ENCODE results near the gene RSRC2.
"Not testable (repeated sequence)": the region's sequence is repeated elsewhere in the genome, so short reads cannot be mapped to it uniquely, and the experiment has no call there.

Gene RSRC2

DNA sequence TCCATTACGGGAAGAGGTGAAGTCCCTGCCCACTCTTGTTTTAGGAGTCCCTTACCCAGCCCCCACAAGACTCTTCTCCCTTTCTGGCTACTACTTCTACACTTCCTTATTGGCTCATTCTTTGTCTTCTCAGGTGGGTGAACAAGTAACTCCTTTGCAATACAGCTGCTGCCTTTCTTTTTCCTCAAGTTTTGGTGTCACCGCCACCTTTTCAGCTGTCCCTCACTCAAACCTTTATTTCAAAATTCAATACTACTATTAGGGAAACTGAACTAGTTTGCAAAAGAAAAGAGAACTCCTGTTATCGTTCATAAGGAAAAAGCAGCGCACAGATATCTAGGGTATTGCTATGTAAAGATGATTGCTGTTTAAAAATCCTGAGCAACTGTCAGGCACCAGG, 6.1 kb downstream of the RSRC2 start:
- in situ Hi-C loops (cut with MboI; ENCODE audit: low pct_unique_long_range_greater_than_20kb, low sequenced_read_pairs): loop anchor here (25.0 kb wide), 1 partner anchor 242 kb away; the partner anchor contains the start of genes CCDC62 and DENR
- DNase-seq: no peak

DNA sequence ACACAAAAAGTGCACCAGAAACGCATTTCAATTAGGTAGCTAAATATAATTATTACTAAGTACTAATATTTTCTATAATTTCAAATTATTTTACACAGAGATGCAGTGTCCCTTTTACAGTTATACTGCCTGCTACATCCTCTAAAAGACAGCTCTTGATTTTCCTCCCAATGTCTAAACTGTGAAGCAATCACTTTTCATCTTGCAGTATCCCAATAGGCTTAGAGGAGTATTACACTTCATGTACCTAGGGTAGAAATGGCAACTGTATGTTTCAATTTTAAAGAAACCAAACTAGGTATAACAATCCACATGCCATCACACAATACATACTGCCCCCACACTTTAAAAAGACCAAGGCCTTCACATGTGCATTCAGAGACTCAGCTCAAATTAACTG, 7.3 kb downstream of the RSRC2 start:
- DNase-seq: no peak
- in situ Hi-C loops (cut with MboI; ENCODE audit: low pct_unique_long_range_greater_than_20kb, low sequenced_read_pairs): loop anchor here (25.0 kb wide), 1 partner anchor 243 kb away; the partner anchor contains the start of genes CCDC62 and DENR

DNA sequence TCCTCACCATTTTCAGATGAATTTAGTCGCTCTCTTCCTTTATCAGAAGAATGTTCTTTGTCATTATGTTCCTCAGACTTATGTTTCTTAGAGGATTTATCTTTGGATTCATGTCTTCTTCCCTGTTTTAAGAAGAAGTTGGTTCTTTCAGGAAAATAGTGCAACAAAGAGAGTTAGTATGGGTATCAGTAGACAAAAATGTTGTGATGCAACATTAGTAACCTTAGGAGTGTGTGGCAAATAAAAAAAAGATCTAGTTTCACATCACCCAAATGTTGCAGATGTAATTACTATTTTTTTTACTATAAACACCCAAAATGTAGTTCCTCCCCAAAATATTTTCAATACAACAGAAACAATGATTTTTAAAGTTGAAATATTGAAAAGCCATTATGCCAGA, 7.8 kb downstream of the RSRC2 start:
- DNase-seq: no peak
- in situ Hi-C loops (cut with MboI; ENCODE audit: low pct_unique_long_range_greater_than_20kb, low sequenced_read_pairs): loop anchor here (25.0 kb wide), 1 partner anchor 243 kb away; the partner anchor contains the start of genes CCDC62 and DENR

DNA sequence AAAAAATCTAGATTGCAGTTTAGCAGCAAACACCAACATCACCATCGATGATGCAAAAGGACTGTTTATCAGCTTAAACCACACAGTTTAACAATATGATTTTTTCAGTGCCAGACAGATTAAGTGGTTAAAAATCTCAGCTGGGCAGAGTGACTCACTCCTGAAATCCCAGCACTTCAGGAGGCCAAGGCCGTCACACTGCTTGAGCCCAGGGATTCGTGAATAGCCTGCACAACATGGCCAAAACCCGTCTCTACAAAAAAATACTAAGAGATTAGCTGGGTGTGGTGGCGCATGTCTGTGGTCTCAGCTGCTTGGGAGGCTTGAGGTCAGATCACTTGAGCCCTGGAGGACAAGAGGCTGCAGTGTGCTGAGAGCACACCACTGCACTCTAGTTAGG, 8.9 kb downstream of the RSRC2 start:
- no peak for DNase-seq
- in situ Hi-C loops (cut with MboI; ENCODE audit: low pct_unique_long_range_greater_than_20kb, low sequenced_read_pairs): loop anchor here (25.0 kb wide), 1 partner anchor 244 kb away; the partner anchor contains the start of genes CCDC62 and DENR

DNA sequence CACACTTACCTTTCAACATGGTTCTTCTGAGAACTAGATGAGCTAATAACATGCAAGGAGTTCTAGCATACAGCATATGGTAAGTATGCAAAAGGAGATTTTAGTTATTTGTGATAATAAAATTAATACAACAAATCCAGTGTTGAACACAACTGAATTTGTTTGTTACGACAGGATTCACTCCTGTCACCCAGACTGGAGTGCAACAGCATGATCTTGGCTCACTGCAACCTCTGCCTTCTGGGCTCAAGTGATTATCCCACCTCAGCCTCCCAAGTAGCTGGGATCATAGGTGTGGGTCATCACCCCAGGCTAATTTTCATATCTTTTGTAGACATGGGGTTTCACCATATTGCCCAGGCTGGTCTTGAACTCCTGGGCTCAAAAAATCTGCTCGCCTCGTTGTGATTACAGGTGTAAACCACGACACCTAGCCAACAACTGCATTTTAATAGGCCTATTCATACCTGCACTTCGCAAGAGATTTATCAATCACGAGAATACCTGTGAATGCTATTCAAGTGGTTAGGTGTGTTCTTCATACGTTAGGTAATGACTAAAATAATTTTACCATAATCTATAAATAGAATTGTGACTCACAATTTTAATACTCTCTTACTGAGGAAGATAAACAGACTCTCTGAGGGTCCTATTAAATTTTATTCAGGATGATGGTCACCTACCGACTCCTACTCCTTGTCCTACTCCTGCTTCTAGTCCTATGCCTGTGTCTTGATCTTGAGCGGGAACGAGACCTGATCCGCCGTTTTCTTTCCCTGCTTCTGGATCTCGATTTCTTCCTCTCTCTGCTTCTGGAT, 10.0 kb downstream of the RSRC2 start:
- in situ Hi-C loops (cut with MboI; ENCODE audit: low pct_unique_long_range_greater_than_20kb, low sequenced_read_pairs): loop anchor here (25.0 kb wide), 1 partner anchor 246 kb away; the partner anchor contains the start of genes CCDC62 and DENR
- DNase-seq: no peak

DNA sequence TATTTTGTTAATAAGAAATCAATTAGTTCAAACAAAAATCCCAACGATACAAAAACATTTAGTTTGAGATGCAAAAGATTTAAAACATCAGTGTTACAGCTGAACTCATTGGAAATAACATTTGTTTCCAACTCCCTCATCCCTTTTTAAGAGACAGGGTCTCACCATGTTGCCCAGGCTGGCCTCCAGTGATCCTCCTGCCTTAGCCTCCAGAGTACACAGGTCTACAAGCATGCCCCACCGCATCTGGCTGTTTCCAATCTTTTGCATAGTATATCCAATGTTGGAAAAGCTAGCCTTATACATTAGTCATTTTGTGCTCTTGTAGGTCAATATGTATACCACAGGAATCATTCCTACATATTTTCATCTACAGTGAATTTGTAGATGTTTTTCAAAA, 11.5 kb downstream of the RSRC2 start:
- no peak for DNase-seq
- in situ Hi-C loops (cut with MboI; ENCODE audit: low pct_unique_long_range_greater_than_20kb, low sequenced_read_pairs): loop anchor here (25.0 kb wide), 1 partner anchor 247 kb away; the partner anchor contains the start of genes CCDC62 and DENR

DNA sequence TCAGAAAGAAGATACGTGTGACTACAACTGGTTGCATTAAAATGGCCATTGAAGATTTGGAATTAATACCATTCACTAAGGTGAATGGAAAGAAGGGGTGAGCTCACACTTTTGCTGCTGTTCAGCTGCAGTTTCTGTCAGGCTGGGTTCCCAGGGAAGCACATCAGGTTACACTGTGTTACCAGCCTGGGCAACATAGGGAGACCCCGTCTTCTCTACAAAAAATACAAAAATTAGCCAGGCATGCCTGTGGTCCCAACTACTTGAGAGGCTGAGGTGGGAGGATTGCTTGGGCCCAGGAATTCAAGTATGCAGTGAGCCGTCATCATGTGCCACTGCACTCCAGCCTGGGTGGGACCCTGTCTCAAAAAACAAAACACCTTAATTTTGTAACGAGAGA, 13.1 kb downstream of the RSRC2 start:
- no peak for DNase-seq
- in situ Hi-C loops (cut with MboI; ENCODE audit: low pct_unique_long_range_greater_than_20kb, low sequenced_read_pairs): loop anchor here (25.0 kb wide), 1 partner anchor 249 kb away; the partner anchor contains the start of genes CCDC62 and DENR

DNA sequence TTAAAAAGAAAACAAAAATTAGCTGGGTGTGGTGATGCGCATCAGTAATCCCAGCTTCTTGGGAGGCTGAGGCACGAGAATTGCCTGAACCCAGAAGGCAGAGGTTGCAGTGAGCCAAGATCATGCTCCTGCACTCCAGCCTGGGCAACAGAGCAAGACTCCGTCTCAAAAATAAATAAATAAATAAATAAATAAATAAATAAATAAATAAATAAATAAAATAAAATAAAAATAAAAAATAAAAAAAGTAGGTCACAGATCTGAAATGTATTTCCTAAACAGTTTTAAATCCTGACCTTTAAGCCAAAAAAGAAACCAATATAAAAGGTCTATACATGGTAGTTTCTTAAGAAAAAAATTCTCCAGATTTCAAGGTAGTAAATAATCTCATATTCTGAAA, 13.7 kb downstream of the RSRC2 start:
- in situ Hi-C loops (cut with MboI; ENCODE audit: low pct_unique_long_range_greater_than_20kb, low sequenced_read_pairs): loop anchor here (25.0 kb wide), 1 partner anchor 249 kb away; the partner anchor contains the start of genes CCDC62 and DENR
- not testable (repeated sequence) for DNase-seq

DNA sequence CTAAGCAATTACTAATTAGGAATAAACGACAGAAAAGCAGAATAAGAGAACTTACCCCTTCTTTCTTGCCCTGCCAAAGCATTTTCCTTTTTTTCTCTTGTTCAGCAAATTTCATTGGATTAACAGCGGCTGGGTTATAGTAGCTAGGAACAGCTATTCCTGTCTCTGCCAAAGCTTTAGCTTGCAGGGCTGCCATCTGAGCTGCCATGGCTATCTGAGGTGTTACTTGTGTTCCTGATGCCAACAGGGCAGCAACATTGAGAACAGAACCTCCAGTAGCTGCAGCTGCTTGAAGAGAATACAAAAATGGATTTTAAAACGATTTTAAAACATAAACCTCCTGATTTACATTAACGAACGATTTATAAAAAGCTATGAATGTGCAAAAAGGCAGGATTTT, 18.6 kb downstream of the RSRC2 start:
- no peak for DNase-seq
- in situ Hi-C loops (cut with MboI; ENCODE audit: low pct_unique_long_range_greater_than_20kb, low sequenced_read_pairs): loop anchor here (25.0 kb wide), 1 partner anchor 254 kb away; the partner anchor contains the start of genes CCDC62 and DENR

DNA sequence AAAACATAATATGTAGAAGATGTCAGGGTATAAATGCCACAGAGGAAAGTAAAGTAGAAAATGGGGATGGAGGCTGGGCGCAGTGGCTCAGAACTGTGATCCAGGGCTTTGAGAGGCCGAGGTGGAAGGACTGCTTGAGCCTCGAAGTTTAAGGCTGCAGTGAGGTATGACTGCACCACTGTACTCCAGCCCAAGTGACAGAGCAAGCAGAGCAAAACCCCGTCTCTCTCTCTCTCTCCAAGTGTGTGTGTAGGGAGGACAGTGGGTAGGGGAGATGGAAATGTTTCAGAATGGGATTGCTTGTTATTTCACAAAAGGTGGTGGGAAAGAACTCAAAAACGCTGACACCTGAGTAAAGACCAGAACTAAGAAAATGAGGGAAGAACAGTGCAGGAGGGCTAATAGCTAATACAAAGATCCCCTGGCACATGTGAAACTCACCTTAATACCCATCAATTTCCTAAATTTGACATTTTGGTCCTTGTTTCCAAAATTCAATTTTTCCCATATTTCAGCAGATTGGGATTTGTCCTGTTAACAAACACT, 20.3 kb downstream of the RSRC2 start:
- no peak for DNase-seq
- in situ Hi-C loops (cut with MboI; ENCODE audit: low pct_unique_long_range_greater_than_20kb, low sequenced_read_pairs): loop anchor here (25.0 kb wide), 1 partner anchor 256 kb away; the partner anchor contains the start of genes CCDC62 and DENR

DNA sequence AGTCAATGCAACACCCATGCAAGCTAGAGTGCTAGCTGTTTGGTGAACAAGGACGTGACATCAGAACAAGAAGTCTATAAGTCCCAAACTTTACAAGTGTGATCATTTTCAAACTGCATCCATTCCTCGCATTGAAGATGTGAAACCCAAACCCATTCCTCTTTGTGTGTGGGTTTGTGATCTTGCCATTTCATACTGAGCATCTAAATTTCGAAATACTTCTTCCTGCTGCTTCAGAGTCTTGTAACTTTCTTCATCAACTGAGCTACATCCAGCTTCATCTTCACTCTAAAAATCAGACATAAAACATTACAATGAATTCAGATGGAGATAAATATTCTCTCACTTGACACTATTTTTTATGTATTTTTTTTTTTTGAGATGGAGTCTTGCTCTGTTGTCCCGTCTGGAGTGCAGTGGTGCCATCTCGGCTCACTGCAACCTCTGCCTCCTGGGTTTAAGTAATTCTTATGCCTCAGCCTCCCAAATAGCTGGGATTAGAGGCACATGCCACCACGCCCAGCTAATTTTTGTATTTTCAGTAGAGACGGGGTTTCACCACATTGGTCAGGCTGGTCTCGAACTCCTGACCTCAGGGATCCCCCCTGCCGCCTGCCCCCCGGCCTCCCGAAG, 21.2 kb downstream of the RSRC2 start:
- DNase-seq: no peak
- in situ Hi-C loops (cut with MboI; ENCODE audit: low pct_unique_long_range_greater_than_20kb, low sequenced_read_pairs): loop anchor here (25.0 kb wide), 1 partner anchor 257 kb away; the partner anchor contains the start of genes CCDC62 and DENR

DNA sequence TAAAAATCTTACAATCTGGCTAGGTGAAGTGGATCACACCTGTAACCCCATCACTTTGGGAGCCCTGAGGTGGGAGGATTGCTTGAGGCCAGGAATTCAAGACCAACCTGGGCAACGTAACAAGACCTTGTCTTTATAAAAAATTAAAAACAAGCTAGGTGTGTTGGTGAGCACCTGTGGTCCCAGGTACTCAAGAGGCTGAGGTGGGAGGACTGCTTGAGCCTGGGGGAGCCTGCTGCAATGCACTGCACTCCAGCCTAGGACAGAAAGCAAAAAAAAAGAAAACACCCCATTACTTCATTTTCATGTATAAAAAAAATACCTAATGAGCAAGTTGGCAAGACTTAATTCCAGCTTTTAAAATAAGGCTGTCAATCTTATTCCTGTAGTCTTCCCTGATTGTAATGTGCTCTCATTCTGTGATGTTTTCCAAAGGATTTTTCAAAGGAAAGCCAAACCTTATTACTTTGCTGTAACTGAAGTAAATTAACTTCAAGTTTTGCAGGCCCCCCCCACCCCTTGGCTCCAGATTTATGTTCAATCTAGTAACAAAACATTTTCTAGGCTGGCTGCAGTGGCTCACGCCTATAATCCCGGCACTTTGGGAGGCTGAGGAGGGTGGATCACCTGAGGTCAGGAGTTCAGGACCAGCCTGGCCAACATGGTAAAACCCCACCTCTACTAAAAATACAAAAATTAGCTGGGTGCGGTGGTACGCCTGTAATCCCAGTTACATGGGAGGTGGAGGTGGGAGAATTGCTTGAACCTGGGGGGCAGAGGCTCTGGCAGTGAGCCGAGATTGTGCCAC, 22.7 kb downstream of the RSRC2 start:
- DNase-seq: no peak
- in situ Hi-C loops (cut with MboI; ENCODE audit: low pct_unique_long_range_greater_than_20kb, low sequenced_read_pairs): loop anchor here (25.0 kb wide), 1 partner anchor 258 kb away; the partner anchor contains the start of genes CCDC62 and DENR

DNA sequence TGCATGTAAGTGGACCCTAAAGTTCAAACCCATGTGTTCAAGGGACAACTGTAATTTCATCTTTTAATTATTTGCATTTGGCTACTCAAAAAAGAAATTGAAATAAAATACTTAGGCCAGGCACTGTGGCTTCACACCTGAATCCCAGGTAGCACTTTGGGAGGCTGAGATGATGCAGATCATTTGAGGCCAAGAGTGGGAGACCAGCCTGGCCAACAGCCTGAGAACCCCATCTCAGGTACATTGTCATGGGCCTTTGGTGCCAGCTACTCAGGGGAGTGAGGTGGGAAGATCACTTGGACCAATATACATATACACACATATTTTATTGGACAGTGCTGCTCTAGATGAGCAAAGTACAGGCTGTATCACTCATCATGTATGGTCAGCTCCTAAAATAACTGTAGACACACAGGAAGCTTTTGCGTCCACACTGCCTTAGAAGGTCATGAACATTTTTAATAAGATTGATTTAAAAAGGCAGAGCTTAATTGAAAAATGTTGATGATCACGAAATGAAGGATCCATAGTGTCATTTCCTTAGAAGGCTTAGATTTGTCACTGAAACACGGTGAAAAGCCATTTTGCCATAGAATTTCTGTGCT, 23.5 kb downstream of the RSRC2 start:
- DNase-seq: no peak
- in situ Hi-C loops (cut with MboI; ENCODE audit: low pct_unique_long_range_greater_than_20kb, low sequenced_read_pairs): loop anchor here (25.0 kb wide), 1 partner anchor 259 kb away; the partner anchor contains the start of genes CCDC62 and DENR

DNA sequence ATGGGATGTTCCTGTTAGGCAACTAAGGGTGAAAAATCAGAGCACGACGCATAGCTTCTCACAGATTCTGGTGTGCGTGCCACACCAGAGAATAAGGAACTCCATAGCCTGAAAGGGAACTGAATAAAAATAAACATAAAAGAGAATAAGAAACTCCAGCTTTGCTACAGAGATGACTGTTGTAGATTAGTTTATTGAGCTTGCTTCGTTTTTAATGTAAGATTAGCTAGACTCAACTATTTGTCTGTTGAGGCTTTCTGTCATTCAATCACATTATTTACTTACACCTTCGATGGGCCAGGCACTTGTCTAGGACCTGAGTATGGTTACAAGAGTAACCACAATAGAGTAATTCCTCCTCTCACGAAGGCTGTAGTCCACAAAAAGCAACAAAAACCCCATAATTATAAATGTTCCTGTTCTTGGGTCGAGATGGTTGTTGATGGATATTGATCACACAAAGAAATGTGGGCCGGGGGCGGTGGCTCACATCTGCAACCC, 25.2 kb downstream of the RSRC2 start:
- DNase-seq: peak; percentile 74
- in situ Hi-C loops (cut with MboI; ENCODE audit: low pct_unique_long_range_greater_than_20kb, low sequenced_read_pairs): loop anchor here (25.0 kb wide), 1 partner anchor 261 kb away; the partner anchor contains the start of genes CCDC62 and DENR

DNA sequence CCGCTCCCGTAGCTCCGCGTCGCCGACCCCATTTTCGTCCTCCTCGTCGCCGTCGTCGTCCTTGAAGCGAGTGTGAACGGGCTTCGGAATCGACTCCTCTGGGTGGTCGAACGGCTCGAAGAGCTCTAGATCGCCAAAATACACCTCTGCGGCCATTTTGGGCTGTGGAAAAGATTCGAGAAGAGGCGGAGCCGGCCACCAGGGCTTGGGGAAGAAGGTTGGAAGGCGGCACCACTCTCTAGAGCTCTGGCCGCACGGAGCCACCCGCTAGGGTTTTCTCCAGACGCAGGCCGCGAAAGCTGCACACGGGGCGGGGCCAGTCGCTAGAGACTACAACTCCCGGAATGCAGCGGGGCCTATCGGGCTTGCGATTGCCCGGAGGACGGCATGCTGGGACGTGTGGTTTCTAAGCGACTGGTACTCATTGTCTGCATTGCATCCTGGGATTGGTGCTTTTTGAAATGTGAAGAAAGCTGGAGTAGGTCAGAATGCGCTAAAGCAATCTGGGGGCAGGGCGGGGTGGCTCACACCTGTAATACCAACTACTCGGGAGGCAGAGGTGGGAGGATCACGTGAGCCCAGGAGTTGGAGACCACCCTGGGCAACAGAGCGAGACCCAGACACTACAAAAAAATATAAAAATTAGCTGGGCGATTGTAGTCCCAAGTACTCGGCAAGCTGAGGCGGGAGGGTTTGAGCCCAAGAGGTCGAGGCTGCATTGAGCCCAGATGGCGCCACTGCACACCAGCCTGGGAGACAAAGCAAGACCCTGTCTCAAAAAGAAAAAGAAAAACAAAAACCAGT, 25.8 kb downstream of the RSRC2 start, which contains the start of gene ZCCHC8:
ZCCHC8 (minus strand) TSS at position 248 of the 804 bp plus-strand sequence; CDS start at position 156, 92 bp downstream.
- in situ Hi-C loops (cut with MboI; ENCODE audit: low pct_unique_long_range_greater_than_20kb, low sequenced_read_pairs): loop anchor here (25.0 kb wide), 1 partner anchor 261 kb away; the partner anchor contains the start of genes CCDC62 and DENR
- peak; percentile 99 for DNase-seq

DNA sequence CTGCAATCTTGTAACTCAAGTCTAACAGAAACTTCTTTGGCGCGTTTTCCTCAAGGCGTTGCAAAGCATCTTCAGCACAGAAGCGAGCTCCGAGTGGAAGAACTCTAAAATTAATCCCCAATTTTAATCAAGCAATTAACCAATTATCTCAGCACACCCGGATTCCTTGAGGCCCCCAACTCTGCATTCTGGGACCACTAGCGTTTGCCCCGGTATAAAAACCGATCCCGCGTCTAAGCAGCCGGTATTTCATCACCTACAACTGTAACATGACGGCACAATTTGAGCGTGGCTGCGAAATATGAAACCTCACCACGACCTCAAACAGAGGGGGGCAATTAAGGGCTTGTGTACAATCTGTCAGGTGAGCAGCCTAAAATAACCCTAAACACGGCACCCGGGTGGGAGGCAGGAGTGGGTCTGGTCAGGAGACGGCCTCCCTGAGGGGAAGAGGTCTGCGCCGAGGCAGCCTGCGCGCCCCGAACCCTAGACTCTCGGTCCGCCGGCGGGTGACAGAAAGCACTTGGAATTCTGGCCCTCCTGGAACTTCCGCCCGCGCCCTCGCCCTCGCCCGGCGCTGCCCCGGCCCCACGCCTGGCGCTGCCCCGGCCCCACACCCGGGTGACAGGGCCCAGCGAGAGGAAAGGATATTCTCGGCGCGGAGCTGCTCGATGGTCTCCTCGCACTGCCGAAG, 26.6 kb downstream of the RSRC2 start:
- DNase-seq: peak; percentile 74
- in situ Hi-C loops (cut with MboI; ENCODE audit: low pct_unique_long_range_greater_than_20kb, low sequenced_read_pairs): loop anchor here (25.0 kb wide), 1 partner anchor 262 kb away; the partner anchor contains the start of genes CCDC62 and DENR
